GM12878 (cell line): Measurements from ENCODE around the gene KBTBD2. TPM values are rescaled to one million over a fixed set of nuclear protein-coding genes. Genes with fewer than 3 reads are reported as not detected.

Experiments
- ATAC-seq: fragments of 200-7000 bp; cut with Tn5 transposase; 3 replicates; pipeline ENCODE4 v1.9.1; 2020; ENCODE audit warnings: mild to moderate bottlenecking, moderate library complexity
- BruUV-seq: library from RNA; stranded (reverse); fragments of 400-500 nt; replicated peaks from 2 replicates; lab custom pipeline; 2021; lab: Mats Ljungman, UMichigan
- CTCF ChIA-PET: fragments of 300-600 bp; sonication (Branson Sonifier 250); formaldehyde crosslinking; extraction: SDS; loops from one replicate; lab custom pipeline; 2021; ENCODE audit warnings: inconsistent platforms; lab: Yijun Ruan, JAX
- POLR2A ChIA-PET: fragments of 350-600 bp; formaldehyde crosslinking; extraction: SDS; loops from one replicate; lab custom pipeline; 2021; ENCODE audit warnings: inconsistent platforms; lab: Charles Lee
- RAD21 ChIA-PET: fragments of 300-600 bp; sonication (Branson Sonifier 250); formaldehyde crosslinking; loops from one replicate; lab custom pipeline; 2023; ENCODE audit warnings: antibody characterized with exemption; ENCODE audit not compliant: unreplicated experiment; lab: Charles Lee
- SMC1A ChIA-PET: fragments of 300-600 bp; sonication (Branson Sonifier 250); formaldehyde crosslinking; loops from one replicate; lab custom pipeline; 2023; ENCODE audit not compliant: unreplicated experiment, uncharacterized antibody; lab: Charles Lee
- DNase-seq: peaks from one replicate; pipeline ENCODE4 v3.0.0-alpha.2; 2011; ENCODE audit warnings: low read depth, low spot score
- FAIRE-seq: peaks from 3 replicates; lab custom pipeline; 2011; peaks lifted over from hg19 to GRCh38; lab: Jason Lieb, UNC
- H2AFZ ChIP-seq: 2 replicates; pipeline ENCODE4 v1.6.0; 2011; ENCODE audit warnings: low read depth, low read length, control low read depth; ENCODE audit not compliant: control insufficient read depth
- H3K27ac ChIP-seq: 2 replicates; pipeline ENCODE4 v1.5.1; 2011; ENCODE audit warnings: control low read depth; ENCODE audit not compliant: control insufficient read depth, insufficient read depth
- H3K27me3 ChIP-seq, 2 experiments: replicated peaks in 1 of 2; 2 replicates each; pipeline versions ENCODE4 v1.6.0 to v1.6.1; 2011; ENCODE audit warnings: low read length in 1 of 2; ENCODE audit not compliant: control insufficient read depth in 2 of 2, insufficient read depth in 2 of 2
- H3K36me3 ChIP-seq, 2 experiments: 2 replicates each; pipeline ENCODE4 v1.5.1; 2011; ENCODE audit warnings: low read length in 1 of 2; ENCODE audit not compliant: control insufficient read depth in 2 of 2, insufficient read depth in 2 of 2
- H3K4me1 ChIP-seq: 2 replicates; pipeline ENCODE4 v1.6.1; 2011; ENCODE audit warnings: mild to moderate bottlenecking, low read length, moderate library complexity, mixed read lengths; ENCODE audit not compliant: control insufficient read depth, insufficient read depth
- H3K4me2 ChIP-seq: 2 replicates; pipeline ENCODE4 v1.6.0; 2011; ENCODE audit warnings: control low read depth; ENCODE audit not compliant: control insufficient read depth, insufficient read depth
- H3K4me3 ChIP-seq: fragments of 200-600 bp; sonication (generic); 2 replicates; pipeline ENCODE4 v1.5.1; 2016
- H3K79me2 ChIP-seq: 2 replicates; pipeline ENCODE4 v1.6.0; 2011; ENCODE audit warnings: low read length; ENCODE audit not compliant: control insufficient read depth, insufficient read depth
- H3K9ac ChIP-seq: 2 replicates; pipeline ENCODE4 v1.8.0; 2011; ENCODE audit warnings: low read length, control low read depth, mixed read lengths; ENCODE audit not compliant: control insufficient read depth, insufficient read depth
- H3K9me3 ChIP-seq: replicated peaks from 3 replicates; pipeline ENCODE4 v1.5.1; 2011; ENCODE audit warnings: mild to moderate bottlenecking, low read length; ENCODE audit not compliant: control insufficient read depth, insufficient read depth
- H4K20me1 ChIP-seq: 2 replicates; pipeline ENCODE4 v1.6.0; 2011; ENCODE audit not compliant: control insufficient read depth, insufficient read depth
- ESRRA ChIP-seq: IDR thresholded peaks from 2 replicates; pipeline ENCODE4 v1.6.1; 2012; ENCODE audit warnings: mild to moderate bottlenecking, low read length, improper control_type of control experiment
- FOS ChIP-seq: IDR thresholded peaks from 3 replicates; pipeline ENCODE4 v1.6.1; 2011; ENCODE audit warnings: borderline replicate concordance; ENCODE audit not compliant: insufficient read length; ENCODE audit errors: extremely low read depth
- IKZF2 ChIP-seq, 2 experiments: fragments of 450-650 bp; IDR thresholded peaks; 2 replicates each; pipeline ENCODE4 v1.6.1; 2017; ENCODE audit warnings: mild to moderate bottlenecking in 2 of 2, moderate library complexity in 2 of 2
- JUND ChIP-seq: IDR thresholded peaks from 2 replicates; pipeline ENCODE4 v1.6.1; 2012; ENCODE audit warnings: low read depth, mild to moderate bottlenecking, low read length, improper control_type of control experiment, moderate library complexity
- MEF2B ChIP-seq: fragments of 450-650 bp; IDR thresholded peaks from 2 replicates; pipeline ENCODE4 v1.6.1; 2018; ENCODE audit warnings: mild to moderate bottlenecking, moderate library complexity; ENCODE audit not compliant: partially characterized antibody, poor library complexity, severe bottlenecking
- PKNOX1 ChIP-seq: fragments of 450-650 bp; IDR thresholded peaks from 2 replicates; pipeline ENCODE4 v1.6.1; 2016; ENCODE audit warnings: mild to moderate bottlenecking
- SIN3A ChIP-seq: IDR thresholded peaks from 2 replicates; pipeline ENCODE4 v1.6.1; 2012; ENCODE audit warnings: low read depth, low read length, improper control_type of control experiment
- SMAD1 ChIP-seq: fragments of 450-650 bp; IDR thresholded peaks from 2 replicates; pipeline ENCODE4 v1.6.1; 2018; ENCODE audit warnings: mild to moderate bottlenecking, low read depth; ENCODE audit not compliant: partially characterized antibody
- SMC3 ChIP-seq: IDR thresholded peaks from 2 replicates; pipeline ENCODE4 v1.6.1; 2011; ENCODE audit warnings: low read length, improper control_type of control experiment, borderline replicate concordance
- SPI1 ChIP-seq: IDR thresholded peaks from 2 replicates; pipeline ENCODE4 v1.6.1; 2011; ENCODE audit warnings: low read depth, mild to moderate bottlenecking, low read length, moderate library complexity, borderline replicate concordance; ENCODE audit not compliant: insufficient read depth
- TAF1 ChIP-seq: IDR thresholded peaks from 2 replicates; pipeline ENCODE4 v1.6.1; 2011; ENCODE audit warnings: mild to moderate bottlenecking, low read depth, low read length, borderline replicate concordance
- WRNIP1 ChIP-seq: IDR thresholded peaks from 2 replicates; pipeline ENCODE4 v1.6.1; 2011; ENCODE audit warnings: low read depth, low read length, improper control_type of control experiment, borderline replicate concordance
- ZNF207 ChIP-seq: fragments of 450-650 bp; IDR thresholded peaks from 2 replicates; pipeline ENCODE4 v1.6.1; 2014; ENCODE audit warnings: antibody characterized with exemption, mild to moderate bottlenecking, borderline replicate concordance
- ZNF24 ChIP-seq: fragments of 450-650 bp; IDR thresholded peaks from 2 replicates; pipeline ENCODE4 v1.6.1; 2017; ENCODE audit warnings: antibody characterized with exemption, mild to moderate bottlenecking
- WGBS: methylation state at CpG from one replicate; pipeline ENCODE4 v1.1.6; 2016; ENCODE audit warnings: low lambda C conversion rate; ENCODE audit not compliant: insufficient replicate concordance, insufficient coverage; ENCODE audit errors: missing lambda C conversion rate; 5-methylcytosine and 5-hydroxymethylcytosine counted together
- in situ Hi-C: fragments of 300-500 bp; cut with MboI; formaldehyde crosslinking; loops from 9 replicates; pipeline ENCODE4 v1.14.3; 2018; ENCODE audit warnings: mixed read lengths
- intact Hi-C: fragments of 100-400 bp; cut with micrococcal nuclease; formaldehyde crosslinking; loops from one replicate; pipeline ENCODE4 v1.14.2; 2022; ENCODE audit not compliant: unreplicated experiment
- polyA plus RNA-seq, 11 experiments: library from polyadenylated mRNA; depleted of rRNA in 4 of 11; unstranded in 6 of 11; stranded (reverse) in 5 of 11; fragments of >200 nt; fragmentation: Nextera tagmentation in 4 of 11; fragmentation: Illumina TruSeq in 1 of 11; extraction: Ambion mirVana in 4 of 11; extraction: Trizol in 1 of 11; gene quantifications; 1 replicate in 1 of 11; 2 replicates in 10 of 11; pipeline versions ENCODE4 v1.2.1 to v1.2.3, GENCODE V29; 2011 to 2016; ENCODE audit warnings: inconsistent platforms in 2 of 11, missing spikeins in 2 of 11, low read depth in 1 of 11
- total RNA-seq, 4 experiments: library from RNA; depleted of rRNA in 3 of 4; stranded (reverse); fragments of >200 nt in 3 of 4; fragmentation: Illumina TruSeq in 1 of 4; extraction: Trizol in 1 of 4; gene quantifications; 2 replicates each; pipeline versions ENCODE4 v1.2.1 to v1.2.3, GENCODE V29; 2013 to 2021
- TF ChIP-seq, protein P1 (sequence below): fragments of 450-650 bp; IDR thresholded peaks from 2 replicates; pipeline ENCODE4 v1.6.1; 2017; ENCODE audit warnings: mild to moderate bottlenecking, low read depth, inconsistent platforms; ENCODE audit not compliant: poor library complexity, severe bottlenecking

The KBTBD2 gene
- total and polyA plus RNA-seq, 10 of the 15 experiments (the other 5 are each of a cell fraction or from before 2014, with no cell fraction given) = 8.1 to 22.3 (median 16.2) TPM

GRCh38 chr7:32916006-32916405 lies 24.4 kb upstream of the KBTBD2 start:
- no peaks in the 10 kb centered on the region for H3K9me3 ChIP-seq
- H3K9ac ChIP-seq = no peak overlapping the region
- H3K27me3 ChIP-seq = no peaks in the 10 kb centered on the region
- H3K4me1 ChIP-seq = no peaks in the 10 kb centered on the region
- ChIA-PET SMC1A (no interaction called here), CTCF (interaction anchor here (0.7 kb wide), 1 partner anchor 70 kb away, joined by 3 read pairs; no protein-coding TSS in a partner anchor), POLR2A (no interaction called here), RAD21 (no interaction called here)
- no peaks in the 10 kb centered on the region for H4K20me1 ChIP-seq
- H3K4me3 ChIP-seq = no peak overlapping the region
- intact Hi-C loops (no loop called here), in situ Hi-C loops (no loop called here)
- FAIRE-seq (no peak), DNase-seq (no peak), ATAC-seq (no peak)
- no peak overlapping the region for H2AFZ ChIP-seq
- WGBS = 98% methylated on average over 3 of the region's 3 CpGs
- no peaks in the 10 kb centered on the region for H3K79me2 ChIP-seq
- H3K4me2 ChIP-seq = no peak overlapping the region
- no peaks in the 10 kb centered on the region for H3K36me3 ChIP-seq
- no peak overlapping the region for H3K27ac ChIP-seq
- TF ChIP-seq SIN3A = no peak
- TF ChIP-seq FOS = no peak
- no peak for TF ChIP-seq SPI1
- TF ChIP-seq PKNOX1 = no peak
- no peak for TF ChIP-seq WRNIP1
- BruUV-seq = no TSS peak

DNA sequence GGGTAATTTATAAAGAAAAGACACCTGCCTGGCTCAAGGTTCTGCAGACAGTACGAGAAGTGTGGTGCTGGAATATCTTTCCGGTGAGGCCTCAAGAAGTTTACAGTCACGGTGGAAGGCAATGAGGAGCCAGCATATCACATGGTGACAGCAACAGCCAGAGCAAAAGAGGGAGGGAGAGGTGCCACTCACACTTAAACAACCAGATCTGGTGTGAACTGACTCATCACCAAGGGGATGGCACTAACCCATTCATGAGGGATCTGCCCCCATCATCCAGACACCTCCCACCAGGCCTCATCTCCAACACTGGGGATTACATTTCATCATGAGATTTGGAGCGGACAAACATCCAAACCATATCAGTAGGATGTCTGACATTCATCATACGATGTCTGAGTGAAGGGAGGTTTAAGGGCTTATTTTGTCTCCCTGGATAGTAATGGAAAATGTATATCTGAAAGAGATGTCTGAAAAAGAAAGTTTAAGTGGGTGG lies 23.5 kb upstream of the KBTBD2 start:
- H3K9me3 ChIP-seq = no peaks in the 10 kb centered on the region
- FAIRE-seq = no peak
- no peak for ATAC-seq
- no peaks in the 10 kb centered on the region for H4K20me1 ChIP-seq
- H3K36me3 ChIP-seq = no peaks in the 10 kb centered on the region
- WGBS = 76% methylated on average over 5 of the region's 5 CpGs
- no TSS peak for BruUV-seq
- H3K27ac ChIP-seq = no peak overlapping the region
- no peak overlapping the region for H3K4me2 ChIP-seq
- in situ Hi-C loops = no loop called here
- no peak overlapping the region for H3K4me3 ChIP-seq
- H3K9ac ChIP-seq = no peak overlapping the region
- ChIA-PET SMC1A (no interaction called here), CTCF (no interaction called here), RAD21 (no interaction called here)
- no peaks in the 10 kb centered on the region for H3K79me2 ChIP-seq
- no peaks in the 10 kb centered on the region for H3K4me1 ChIP-seq
- no peak overlapping the region for H2AFZ ChIP-seq
- intact Hi-C loops = no loop called here
- no peaks in the 10 kb centered on the region for H3K27me3 ChIP-seq
- DNase-seq = no peak
- TF ChIP-seq JUND = no peak
- TF ChIP-seq ZNF207 = no peak
- TF ChIP-seq, protein P1, sequence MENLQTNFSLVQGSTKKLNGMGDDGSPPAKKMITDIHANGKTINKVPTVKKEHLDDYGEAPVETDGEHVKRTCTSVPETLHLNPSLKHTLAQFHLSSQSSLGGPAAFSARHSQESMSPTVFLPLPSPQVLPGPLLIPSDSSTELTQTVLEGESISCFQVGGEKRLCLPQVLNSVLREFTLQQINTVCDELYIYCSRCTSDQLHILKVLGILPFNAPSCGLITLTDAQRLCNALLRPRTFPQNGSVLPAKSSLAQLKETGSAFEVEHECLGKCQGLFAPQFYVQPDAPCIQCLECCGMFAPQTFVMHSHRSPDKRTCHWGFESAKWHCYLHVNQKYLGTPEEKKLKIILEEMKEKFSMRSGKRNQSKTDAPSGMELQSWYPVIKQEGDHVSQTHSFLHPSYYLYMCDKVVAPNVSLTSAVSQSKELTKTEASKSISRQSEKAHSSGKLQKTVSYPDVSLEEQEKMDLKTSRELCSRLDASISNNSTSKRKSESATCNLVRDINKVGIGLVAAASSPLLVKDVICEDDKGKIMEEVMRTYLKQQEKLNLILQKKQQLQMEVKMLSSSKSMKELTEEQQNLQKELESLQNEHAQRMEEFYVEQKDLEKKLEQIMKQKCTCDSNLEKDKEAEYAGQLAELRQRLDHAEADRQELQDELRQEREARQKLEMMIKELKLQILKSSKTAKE = no peak
- no peak for TF ChIP-seq TAF1
- no peak for TF ChIP-seq SMAD1
- no peak for TF ChIP-seq ESRRA
- TF ChIP-seq SMC3 = no peak
- no peak for TF ChIP-seq ZNF24
- TF ChIP-seq IKZF2 (IDR thresholded peaks at IDR 0.05) = no peak
- no peak for TF ChIP-seq MEF2B
- TF ChIP-seq, all 136 proteins: peak for 0
- POLR2A ChIA-PET = no interaction called here
